GM12801 (cell line): ENCODE measurements around the gene NMBR.

Experiments used
- TF ChIP-seq, protein P1 (sequence below): IDR thresholded peaks from one replicate; pipeline ENCODE4 v1.5.1; 2011; ENCODE audit warnings: control low read depth; ENCODE audit not compliant: insufficient read length; ENCODE audit errors: extremely low read depth

NMBR gene

GRCh38 chr6:142035890-142036289 lies 111.0 kb downstream of the NMBR start:
- TF ChIP-seq, protein P1, sequence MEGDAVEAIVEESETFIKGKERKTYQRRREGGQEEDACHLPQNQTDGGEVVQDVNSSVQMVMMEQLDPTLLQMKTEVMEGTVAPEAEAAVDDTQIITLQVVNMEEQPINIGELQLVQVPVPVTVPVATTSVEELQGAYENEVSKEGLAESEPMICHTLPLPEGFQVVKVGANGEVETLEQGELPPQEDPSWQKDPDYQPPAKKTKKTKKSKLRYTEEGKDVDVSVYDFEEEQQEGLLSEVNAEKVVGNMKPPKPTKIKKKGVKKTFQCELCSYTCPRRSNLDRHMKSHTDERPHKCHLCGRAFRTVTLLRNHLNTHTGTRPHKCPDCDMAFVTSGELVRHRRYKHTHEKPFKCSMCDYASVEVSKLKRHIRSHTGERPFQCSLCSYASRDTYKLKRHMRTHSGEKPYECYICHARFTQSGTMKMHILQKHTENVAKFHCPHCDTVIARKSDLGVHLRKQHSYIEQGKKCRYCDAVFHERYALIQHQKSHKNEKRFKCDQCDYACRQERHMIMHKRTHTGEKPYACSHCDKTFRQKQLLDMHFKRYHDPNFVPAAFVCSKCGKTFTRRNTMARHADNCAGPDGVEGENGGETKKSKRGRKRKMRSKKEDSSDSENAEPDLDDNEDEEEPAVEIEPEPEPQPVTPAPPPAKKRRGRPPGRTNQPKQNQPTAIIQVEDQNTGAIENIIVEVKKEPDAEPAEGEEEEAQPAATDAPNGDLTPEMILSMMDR, result no peak

- TF ChIP-seq, protein P1, result no peak
Measured at GRCh38 chr6:142031035-142031434, 115.9 kb downstream of the NMBR start.

DNA sequence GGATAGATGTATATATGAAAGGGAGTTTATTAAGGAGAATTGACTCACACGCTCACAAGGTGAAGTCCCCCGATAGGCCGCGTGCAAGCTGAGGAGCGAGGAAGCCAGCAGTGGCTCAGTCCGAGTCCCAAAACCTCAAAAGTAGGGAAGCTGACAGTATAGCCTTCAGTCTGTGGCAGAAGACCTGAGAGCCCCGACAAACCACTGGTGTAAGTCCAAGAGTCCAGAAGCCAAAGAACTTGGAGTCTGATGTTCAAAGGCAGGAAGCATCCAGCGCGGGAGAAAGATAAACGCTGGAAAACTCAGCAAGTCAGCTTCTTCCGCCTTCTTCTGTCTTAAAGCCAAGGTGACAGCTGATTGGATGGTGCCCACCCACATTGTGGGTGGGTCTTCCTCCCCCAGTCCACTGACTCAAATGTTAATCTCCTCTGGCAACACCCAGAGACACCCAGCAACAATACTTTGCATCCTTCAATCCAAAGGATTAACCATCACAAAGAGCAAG lies 116.8 kb downstream of the NMBR start:
- TF ChIP-seq, protein P1, result no peak

- TF ChIP-seq, protein P1, result no peak
Measured at GRCh38 chr6:142028527-142028926, 118.4 kb downstream of the NMBR start.

DNA sequence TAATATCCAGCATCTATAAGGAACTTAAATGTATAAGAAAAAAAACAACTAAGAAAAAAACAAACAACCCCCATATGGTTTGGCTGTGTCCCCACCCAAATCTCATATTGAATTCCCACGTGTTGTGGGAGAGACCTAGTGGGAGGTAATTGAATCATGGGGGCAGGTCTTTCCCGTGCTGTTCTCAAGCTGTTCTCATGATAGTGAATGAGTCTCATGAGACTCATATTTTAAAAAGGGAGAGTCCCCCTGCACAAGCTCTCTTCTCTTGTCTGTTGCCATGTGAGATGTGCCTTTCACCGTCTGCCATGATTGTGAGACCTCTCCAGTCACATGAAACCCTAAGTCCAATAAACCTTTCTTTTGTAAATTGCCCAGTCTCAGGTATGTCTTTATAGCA lies 119.8 kb downstream of the NMBR start:
- TF ChIP-seq, protein P1, result no peak

GRCh38 chr6:142026471-142026870 lies 120.5 kb downstream of the NMBR start:
- TF ChIP-seq, protein P1, result no peak
